GM18858 (cell line): ENCODE measurements around the gene STARD5.
"Not testable (repeated sequence)": the region's sequence is repeated elsewhere in the genome, so short reads cannot be mapped to it uniquely, and the experiment has no call there.

Experiments used
- ATAC-seq: cut with Tn5 transposase; IDR thresholded peaks from one replicate; pipeline ENCODE4 v1.9.1; 2021; ENCODE audit not compliant: unreplicated experiment

The STARD5 gene, protein sequence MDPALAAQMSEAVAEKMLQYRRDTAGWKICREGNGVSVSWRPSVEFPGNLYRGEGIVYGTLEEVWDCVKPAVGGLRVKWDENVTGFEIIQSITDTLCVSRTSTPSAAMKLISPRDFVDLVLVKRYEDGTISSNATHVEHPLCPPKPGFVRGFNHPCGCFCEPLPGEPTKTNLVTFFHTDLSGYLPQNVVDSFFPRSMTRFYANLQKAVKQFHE

DNA sequence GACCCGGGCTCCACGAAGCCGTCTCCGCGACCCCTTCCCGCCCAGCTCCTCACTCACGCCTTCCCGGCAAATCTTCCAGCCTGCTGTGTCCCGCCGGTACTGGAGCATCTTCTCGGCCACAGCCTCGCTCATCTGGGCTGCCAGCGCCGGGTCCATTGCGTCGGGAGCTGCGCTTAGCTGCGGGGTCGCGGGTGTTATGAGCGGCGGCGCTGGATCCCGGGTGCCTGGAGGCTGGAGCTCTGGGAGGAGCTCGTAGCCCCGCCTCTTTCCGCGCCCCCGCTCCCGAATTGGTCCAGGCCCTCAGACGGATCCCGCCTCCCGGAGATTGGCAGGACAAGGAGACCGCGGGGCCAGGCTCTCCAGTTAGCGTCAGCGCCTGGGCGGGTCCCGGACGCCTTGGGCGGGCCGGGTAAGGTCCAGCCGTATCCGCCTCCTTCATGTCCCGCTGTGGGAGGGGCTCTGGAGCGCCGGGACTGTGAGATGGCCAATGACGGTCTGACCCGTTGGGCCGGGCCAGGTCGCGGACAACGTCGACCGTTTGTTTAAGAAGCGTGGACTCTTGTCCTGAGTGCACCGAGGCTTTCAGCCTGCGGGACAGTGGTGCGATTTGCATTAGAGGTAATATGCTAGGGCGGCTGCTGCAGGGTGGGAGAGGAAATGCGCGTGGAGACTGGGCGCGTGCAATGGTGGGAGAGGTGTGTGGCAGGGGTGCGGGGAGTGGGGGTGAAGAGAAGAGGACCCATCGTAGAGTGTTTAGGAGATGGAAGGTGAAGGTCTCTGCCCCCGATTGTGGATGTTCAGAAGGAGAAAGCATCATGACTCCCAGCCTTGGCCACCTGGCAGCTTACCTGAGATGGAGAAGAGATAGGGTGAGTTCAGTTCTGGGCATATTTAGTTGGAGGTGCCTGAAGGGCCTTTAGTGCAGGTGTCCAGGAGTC, at the start of gene STARD5:
Gene STARD5 (minus strand): TSS at position 198 of the 938 bp plus-strand sequence. CDS start 42 bp downstream, at position 156.
- peak; percentile 99 for ATAC-seq

DNA sequence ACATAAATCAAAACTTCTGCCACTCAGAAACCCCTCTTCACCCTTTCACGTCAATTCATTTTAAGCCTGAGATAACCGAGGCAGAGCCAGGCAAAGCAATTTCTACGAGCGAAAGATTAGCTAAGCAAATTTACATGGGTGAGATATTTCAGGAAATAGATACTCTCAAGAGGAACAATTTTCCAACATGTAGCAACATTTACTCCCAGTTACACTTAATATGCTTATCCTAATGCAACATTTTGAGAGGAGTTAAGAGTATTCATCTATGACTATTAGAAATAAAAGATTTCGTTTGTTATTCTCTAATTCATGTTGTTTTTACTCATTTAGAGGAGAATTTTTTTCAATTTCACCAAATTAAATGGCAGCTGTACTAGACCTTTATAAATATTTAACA, 49.2 kb upstream of the STARD5 start:
- ATAC-seq: no peak

DNA sequence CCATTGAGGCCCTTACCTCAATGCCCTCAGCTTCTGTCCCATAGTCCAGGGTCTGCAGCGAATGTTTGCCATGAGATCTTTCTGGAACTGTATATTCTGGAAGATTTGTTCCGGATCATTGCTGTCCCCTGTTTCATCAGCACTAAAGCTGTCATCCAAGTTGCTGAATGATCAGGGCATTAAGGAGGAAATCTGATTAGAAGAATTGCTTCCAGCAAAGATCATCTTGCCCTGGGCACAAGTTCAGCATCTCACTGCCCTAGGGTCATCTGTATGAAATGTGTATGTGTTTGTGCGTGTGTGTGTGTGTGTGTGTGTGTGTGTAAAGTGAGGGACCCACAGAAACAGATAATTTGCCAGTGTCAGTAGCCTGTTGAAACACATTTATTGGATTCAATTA, 48.6 kb upstream of the STARD5 start:
- no peak for ATAC-seq

DNA sequence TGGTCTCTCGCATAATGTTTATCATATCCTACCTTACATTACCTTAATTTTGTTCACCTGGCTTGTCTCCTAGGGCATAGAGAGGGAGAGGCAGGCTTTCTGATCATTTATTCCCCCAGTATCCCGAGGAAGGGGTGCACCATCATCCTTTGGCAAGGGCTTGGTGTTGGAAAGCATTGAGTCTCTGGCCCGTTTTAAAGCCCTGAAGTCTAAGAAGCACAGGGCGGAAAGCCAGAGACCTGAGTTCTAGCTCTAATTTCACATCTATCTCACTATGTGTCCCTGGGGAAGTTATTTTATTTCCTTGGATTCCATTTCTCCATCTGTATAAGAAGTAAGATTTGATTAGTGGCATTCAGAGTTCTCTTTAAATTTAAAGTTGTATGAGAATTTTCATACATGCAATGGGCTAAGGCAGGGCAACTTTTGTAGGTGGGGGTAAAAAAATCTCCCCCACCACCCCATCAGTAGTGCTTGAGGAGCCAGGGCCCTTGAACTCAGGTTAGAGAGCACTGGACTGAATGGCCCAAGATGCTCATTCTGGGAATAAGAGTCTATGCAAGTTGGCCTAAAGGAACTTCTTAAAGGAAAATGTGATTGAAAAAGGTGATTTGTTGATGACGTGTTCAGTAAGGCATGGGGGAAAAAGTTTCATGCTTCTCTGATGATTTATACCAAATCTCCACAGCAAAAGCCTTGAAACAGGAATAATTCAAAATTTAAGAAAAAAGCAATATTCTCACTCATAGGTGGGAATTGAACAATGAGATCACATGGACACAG, 40.0 kb upstream of the STARD5 start:
- ATAC-seq: no peak

DNA sequence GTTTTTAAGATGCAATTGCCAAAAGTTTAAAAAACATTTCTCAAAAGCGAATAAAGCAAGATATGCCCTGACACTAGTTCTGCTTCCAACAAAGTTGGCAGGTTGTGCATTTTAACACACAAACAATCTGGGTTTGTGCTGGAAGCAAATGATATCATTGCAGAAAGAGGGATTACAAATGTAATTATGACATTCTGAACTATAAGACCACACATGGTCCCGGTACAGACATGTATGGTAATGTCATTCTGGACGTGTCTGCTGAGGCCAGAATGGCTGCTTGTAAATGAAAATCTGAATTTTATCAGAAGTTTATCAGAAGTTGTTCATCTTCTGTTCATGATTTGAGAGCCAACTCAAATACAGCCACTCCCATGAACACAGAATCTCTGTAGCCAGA, 39.3 kb upstream of the STARD5 start:
- no peak for ATAC-seq

DNA sequence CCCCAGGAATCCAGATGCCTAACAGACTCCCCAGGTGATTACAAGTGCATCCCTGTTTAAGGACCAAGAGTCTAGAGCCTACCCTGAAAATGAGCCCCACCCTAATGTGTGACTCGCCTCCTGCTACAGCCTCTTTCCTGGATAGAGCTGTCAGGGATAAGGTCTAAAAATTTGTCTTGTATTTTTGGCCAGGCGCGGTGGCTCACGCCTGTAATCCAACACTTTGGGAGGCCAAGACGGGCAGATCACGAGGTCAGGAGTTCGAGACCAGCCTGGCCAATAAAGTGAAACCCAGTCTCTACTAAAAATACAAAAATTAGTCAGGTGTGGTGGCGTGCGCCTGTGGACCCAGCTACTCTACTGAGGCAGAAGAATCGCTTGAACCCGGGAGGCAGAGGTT, 38.8 kb upstream of the STARD5 start:
- no peak for ATAC-seq

DNA sequence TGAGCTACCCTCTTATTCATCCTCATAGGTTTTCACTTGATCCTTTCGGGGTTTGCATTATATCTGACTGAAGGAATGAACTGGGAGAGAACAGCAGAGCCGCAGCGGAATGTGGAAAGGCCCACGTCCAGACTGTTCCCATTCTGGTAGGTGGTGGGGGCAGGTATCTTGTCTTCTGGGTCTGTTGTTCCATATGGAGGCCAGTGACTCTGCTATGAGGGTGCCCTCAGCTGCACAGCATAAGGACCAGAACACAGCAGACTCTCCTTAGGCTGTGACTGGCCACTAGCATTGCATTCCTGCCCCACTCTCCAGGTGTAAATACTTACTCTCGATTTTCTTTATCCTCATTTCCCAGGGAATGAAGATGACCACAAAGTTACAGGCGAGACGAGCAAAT, 38.0 kb upstream of the STARD5 start:
- no peak for ATAC-seq

DNA sequence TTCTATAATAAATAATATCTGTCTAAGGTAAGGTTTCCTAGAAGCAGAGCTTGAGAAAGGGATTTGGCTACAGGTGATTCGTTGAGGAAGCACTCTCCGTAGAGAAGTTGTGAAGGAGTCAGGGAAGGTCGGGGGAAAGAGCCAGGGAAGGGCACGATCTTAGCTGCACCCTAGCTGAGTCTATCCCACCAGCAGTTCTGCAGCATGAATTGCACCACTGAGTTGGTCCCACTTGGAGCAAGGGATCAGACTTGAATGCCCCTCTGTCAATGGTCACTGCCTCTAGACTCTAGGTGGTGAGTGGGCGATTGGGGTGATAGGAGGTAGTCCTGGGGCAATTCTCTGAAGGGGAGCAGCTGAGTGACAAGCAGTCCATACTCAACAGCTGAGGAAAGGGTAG, 36.5 kb upstream of the STARD5 start:
- ATAC-seq: no peak

DNA sequence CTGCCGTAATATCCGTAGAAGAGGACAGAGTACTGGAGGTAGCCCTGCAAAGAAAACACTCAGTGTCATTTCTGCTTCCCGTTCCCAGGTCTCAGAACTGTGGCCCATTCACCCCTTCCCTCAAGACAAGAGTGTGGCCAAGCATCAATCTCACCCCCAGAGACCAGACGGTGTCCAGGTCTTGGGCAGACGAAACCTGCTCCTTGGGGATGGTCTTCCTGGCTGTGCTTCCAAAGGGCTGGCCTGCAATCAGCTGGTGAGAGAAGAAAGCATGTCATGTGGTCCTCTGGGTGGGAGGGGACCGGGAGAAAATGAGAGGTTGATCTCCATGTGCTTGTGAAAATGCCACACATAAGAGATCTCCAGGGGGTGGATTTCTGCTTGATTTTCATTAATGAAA, 34.3 kb upstream of the STARD5 start:
- no peak for ATAC-seq

DNA sequence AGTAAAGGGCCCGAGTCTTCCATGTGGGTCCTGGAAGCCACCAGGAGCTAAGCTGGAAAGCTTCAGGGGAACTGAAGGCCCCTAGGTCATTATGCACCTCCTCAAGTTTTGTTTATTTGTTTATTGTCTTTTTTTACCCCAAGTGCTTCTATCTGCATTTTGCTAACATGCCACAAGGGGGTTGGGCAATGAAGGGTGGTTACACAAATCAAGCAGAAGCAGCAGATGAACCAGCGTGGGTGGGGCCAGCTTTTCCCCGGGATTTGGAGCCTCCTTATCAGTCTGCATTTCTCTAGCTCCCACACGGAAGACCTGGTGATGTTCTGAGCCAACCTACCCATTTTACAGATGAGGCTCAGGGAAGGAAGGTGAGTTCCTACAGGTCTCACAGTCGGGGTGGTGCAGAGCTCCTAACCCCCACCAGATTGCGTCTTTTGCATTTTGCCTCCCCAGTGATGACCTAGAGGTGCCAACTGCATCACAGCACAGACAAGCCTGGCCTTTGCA, 33.3 kb upstream of the STARD5 start:
- no peak for ATAC-seq

DNA sequence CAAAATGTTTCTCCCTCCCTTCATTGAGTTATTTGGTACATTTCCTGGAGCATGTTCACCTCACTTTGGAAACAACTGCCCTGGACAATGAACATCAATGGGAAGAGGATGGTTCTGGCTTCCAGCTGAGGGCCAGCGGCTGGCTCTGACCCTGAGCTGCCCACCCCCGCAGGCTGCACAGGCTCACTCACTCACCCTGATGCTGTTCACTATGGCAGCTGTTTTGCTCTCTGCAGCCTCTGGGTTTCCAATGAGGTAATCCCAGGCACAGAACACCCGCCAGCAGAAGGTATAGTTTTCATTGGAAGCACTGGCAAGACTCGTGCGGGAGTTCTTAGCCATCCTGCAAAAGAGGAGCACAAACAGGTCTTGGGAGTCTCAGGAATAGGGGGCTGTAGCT, 32.3 kb upstream of the STARD5 start:
- no peak for ATAC-seq

DNA sequence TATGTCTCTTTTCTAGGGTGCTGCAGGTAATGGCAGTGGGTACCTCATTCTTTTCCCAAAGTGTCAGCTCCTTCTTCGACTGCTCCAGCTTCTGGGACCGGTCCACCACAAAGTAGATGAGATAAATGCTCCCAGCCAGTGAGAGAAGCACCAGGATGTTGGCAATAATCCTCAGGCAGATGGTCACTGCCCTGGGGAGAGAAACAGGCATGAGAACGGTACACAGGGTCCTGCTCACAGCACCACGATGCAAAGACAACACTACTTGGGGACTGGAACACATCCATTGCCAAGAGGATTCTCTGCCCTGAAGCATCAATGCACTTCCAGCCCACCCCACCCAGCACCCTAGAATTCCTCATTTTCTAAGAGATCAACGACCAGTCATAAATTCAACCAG, 27.7 kb upstream of the STARD5 start:
- ATAC-seq: no peak

DNA sequence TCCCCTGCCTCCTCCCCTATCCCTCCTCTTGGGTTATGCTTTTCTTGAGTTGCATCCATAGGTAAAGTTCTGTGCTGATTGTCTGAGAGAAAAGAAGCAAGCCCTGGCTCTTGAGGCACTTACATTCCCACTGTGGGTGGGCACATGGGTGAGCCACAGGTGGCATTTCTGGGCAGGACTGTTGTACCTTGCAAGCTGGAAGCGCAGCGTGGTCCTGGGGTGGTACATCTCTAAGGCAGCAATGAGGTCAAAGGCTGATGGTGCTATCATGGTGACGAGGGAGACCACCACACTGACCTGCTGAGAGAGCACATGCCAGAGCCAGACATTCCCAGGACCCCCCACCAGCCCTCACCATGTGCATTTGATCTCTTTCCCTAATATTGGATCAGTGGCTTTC, 25.3 kb upstream of the STARD5 start:
- no peak for ATAC-seq

DNA sequence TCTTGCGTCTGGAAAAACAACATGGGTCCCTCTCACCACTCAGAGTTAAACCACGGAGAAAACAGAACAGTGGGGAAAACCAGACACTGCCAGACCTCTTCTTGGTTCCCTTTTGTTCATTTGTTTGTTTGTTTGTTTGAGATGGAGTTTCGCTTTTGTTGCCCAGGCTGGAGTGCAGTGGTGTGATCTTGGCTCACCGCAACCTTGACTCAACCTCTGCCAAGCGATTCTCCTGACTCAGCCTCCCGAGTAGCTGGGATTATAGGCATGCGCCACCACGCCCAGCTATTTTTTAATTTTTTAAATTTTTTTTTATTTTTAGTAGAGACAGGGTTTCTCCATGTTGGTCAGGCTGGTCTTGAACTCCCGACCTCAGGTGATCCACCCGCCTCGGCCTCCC, 24.8 kb upstream of the STARD5 start:
- ATAC-seq: not testable (repeated sequence)

DNA sequence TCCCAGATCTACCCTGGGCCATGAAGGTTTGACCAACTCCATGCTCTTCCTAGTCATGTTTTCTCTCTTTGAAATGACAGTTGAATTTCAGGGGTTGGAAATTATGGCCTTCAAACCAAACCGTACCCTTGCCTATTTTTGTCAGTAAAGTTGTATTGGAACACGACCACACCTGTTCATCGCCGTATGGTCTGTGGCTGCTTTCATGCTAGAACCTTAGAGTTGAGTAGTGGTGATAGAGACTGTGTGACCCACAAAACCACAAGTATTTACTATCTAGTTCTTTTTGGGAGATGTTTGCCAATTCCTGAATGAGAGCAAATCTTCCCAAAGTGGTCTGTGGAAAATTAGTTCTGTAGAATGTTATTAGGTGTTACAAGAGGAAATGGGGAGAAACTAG, 24.0 kb upstream of the STARD5 start:
- ATAC-seq: no peak

DNA sequence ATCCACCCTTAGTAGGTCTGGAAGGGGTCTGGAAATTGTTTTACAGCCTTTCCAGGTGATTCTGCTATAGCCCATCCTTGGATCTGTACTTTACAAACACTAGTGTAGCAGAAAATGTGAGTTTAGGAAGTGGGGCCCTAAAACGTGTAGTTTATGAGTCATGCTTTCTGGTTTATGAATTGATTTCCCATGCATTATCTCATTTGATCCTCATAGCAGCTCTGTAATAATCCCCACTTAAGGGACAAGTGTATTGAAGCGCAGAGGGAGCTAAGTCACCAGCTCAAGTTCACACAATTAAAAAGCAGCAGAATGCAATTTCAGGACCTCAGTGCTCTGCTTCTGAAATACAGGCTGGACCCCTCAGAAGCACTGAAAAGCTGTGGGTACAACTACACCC, 22.7 kb upstream of the STARD5 start:
- ATAC-seq: no peak

DNA sequence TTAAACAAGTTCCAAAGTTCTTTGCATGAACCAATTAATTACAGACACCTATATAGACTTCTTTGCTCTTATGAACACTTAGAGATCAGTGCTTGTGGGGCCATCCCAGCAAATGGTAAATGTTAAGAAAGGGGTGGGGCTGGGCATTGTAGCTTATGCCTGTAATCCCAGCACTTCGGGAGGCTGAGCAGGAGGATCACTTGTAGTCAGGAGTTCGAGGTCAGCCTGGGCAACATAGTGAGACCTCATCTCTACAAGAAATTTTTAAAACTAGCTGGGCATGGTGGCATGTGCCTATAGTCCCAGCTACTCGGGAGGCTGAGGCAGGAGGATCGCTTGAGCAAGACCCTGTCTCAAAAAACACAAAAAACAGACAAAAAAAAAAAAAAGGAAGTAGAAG, 19.4 kb upstream of the STARD5 start:
- no peak for ATAC-seq

DNA sequence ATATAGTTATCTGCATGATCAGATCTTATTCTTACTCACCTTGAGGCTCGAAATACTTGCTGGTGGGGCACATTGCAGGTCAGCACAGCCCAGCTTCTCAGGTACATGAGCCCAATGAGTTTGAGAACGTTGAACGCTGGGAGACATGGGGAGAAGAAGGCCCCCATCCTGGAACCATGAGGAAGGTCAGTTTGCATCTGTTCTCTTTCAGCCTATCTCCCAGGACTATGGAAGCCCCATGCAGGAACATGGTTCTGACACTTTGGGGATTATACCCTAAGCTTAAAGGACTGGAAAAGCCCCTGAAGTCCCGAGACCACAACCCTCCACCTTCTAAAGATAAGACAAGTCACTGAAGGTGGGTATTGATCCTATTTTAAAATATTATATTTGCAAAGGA, 17.4 kb upstream of the STARD5 start:
- ATAC-seq: no peak

DNA sequence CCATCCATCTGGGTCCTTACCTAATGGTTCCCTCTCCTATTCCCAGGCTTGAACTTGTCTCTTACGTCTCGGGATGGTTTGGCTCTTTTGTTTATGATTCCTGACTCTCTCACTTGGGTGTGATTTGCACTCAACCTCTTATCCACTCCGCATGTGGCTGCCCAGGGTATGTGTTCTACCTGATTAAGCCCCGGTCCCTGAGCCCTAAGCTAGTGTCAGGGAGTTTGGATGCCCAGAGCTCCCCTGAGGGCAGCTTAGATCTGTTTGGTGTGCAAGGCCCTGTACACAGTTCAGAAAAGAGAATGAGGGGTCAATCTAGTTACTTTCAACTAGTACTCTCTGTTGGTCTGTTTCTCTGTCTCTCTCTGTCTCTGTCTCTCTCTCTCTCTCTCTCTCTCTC, 15.9 kb upstream of the STARD5 start:
- no peak for ATAC-seq

DNA sequence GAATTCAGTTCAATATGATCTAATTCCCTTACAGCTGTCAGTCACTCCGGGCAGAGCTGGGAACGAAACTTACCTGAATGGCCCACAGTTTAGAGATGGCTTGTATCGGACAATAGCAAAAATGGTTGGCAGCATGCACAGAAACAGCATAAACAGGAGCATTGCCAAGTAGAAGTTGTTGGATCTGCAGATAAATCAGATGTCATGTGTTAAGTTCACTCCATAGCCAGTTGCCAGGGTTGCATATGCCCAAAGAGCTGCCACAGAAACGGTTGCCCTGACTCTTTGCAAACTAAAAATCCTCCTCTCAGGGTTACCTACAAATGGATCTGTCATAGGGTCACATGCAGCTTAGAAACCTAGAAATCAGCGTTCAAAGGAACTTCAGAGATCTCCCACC, 15.4 kb upstream of the STARD5 start:
- no peak for ATAC-seq

DNA sequence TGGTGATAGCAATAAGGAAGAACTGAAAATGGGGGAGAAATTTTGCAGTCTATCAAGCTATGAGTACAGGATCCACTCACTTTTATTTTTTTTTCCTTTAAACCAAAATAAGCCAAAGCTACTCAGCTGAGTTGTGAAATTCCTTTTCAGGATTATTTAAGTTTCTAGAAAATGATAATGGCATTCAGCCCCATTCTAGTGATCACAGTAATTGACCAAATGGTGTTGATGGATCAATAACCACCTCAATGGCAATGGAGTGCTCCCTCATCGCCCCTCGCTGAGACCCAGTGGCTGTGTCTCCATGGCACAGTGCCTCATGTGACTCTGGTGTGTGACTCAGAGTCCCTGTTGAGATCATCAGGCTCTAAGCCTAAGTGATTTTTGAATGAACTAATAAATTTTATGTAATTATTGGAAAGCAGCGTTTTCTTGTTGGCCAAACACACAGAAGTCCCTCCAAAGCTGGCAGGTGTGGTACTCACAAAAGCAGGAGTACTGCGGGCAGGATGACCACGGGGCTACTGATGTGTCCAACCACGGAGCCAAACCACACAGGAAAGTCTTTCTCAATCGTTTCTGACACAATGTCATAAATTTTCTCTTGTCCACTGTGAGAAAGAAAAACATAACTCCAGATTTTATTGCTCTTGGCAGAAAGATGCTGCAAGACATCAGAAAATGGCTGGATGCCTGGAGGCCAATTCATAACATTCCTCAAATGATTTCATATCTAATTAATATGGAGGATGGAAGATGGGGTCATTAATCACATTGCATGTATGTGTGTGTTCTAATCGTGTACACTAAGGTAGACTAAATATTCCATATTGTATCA, 14.4 kb upstream of the STARD5 start:
- ATAC-seq: no peak
